K562 (cell line): Measurements from ENCODE around the gene CHST7. TPM values are rescaled to one million over a fixed set of nuclear protein-coding genes. Genes with fewer than 3 reads are reported as not detected.

Experiments
- ATAC-seq: fragments of 200-7000 bp; cut with Tn5 transposase; 3 replicates; pipeline ENCODE4 v1.9.1; 2020; ENCODE audit warnings: moderate library complexity
- BruUV-seq: library from RNA; stranded (reverse); fragments of 400-500 nt; replicated peaks from 2 replicates; lab custom pipeline; 2021; lab: Mats Ljungman, UMichigan
- CTCF ChIA-PET: fragments of 300-600 bp; formaldehyde crosslinking; extraction: SDS; loops from one replicate; lab custom pipeline; 2021; ENCODE audit warnings: low intra/inter-chr PET ratio; lab: Yijun Ruan, JAX
- POLR2A ChIA-PET: fragments of 300-600, 350-650 bp; sonication (Branson Sonifier 250); formaldehyde crosslinking; extraction: SDS; loops from one replicate; lab custom pipeline; 2021; ENCODE audit warnings: antibody characterized with exemption, inconsistent platforms; lab: Yijun Ruan, JAX
- DNase-seq, 4 experiments: peaks; one replicate each; pipeline versions ENCODE4 v3.0.0 to v3.0.0-alpha.2; 2011 to 2018; ENCODE audit warnings: low spot score in 3 of 4, mixed read lengths in 3 of 4; ENCODE audit errors: extremely low read depth in 1 of 4
- FAIRE-seq: peaks from 2 replicates; lab custom pipeline; 2011; peaks lifted over from hg19 to GRCh38; lab: Jason Lieb, UNC
- H2AFZ ChIP-seq: 2 replicates; pipeline ENCODE4 v1.6.0; 2011; ENCODE audit warnings: low read depth, low read length, control low read depth, inconsistent platforms
- H3K27ac ChIP-seq: fragments of 200-600 bp; 3 replicates; pipeline ENCODE4 v1.8.0; 2011; ENCODE audit warnings: low read depth, mild to moderate bottlenecking, control low read depth, inconsistent platforms, low read length, moderate library complexity, mixed read lengths; ENCODE audit errors: extremely low read depth
- H3K27me3 ChIP-seq, 2 experiments: fragments of 300-600 bp in 1 of 2; 2 replicates in 1 of 2; 3 replicates in 1 of 2; pipeline versions ENCODE4 v1.6.0 to v1.8.0; 2011; ENCODE audit warnings: inconsistent platforms in 2 of 2, low read length in 2 of 2, mild to moderate bottlenecking in 1 of 2, mixed read lengths in 1 of 2, moderate library complexity in 1 of 2; ENCODE audit not compliant: control insufficient read depth in 2 of 2, insufficient read depth in 2 of 2
- H3K36me3 ChIP-seq: fragments of 300-600 bp; 3 replicates; pipeline ENCODE4 v1.8.0; 2011; ENCODE audit warnings: mild to moderate bottlenecking, low read length, inconsistent platforms; ENCODE audit not compliant: control insufficient read depth, insufficient read depth
- H3K4me1 ChIP-seq, 2 experiments: fragments of 200-600 bp in 1 of 2; replicated peaks in 1 of 2; 2 replicates in 1 of 2; 3 replicates in 1 of 2; pipeline versions ENCODE4 v1.5.1 to v1.8.0; 2011; ENCODE audit warnings: inconsistent platforms in 2 of 2, low read length in 2 of 2, mild to moderate bottlenecking in 1 of 2, mixed read lengths in 1 of 2, moderate library complexity in 1 of 2; ENCODE audit not compliant: control insufficient read depth in 2 of 2, insufficient read depth in 2 of 2
- H3K4me2 ChIP-seq: 2 replicates; pipeline ENCODE4 v1.6.1; 2011; ENCODE audit warnings: low read length, control low read depth, inconsistent platforms, mixed read lengths; ENCODE audit not compliant: insufficient read depth
- H3K4me3 ChIP-seq: fragments of 200-600 bp; sonication (generic), shearing (Covaris generic); 2 replicates; pipeline ENCODE4 v1.5.1; 2016; ENCODE audit warnings: control low read depth, inconsistent platforms
- H3K79me2 ChIP-seq: fragments of 200-600 bp; 3 replicates; pipeline ENCODE4 v1.8.0; 2011; ENCODE audit warnings: low read length, inconsistent platforms; ENCODE audit not compliant: control insufficient read depth, insufficient read depth
- H3K9ac ChIP-seq, 2 experiments: 2 replicates each; pipeline versions ENCODE4 v1.6.0 to v1.6.1; 2011; ENCODE audit warnings: low read depth in 2 of 2, low read length in 2 of 2, control low read depth in 1 of 2, inconsistent platforms in 1 of 2, mild to moderate bottlenecking in 1 of 2, mixed read lengths in 1 of 2; ENCODE audit not compliant: insufficient read depth in 1 of 2
- H3K9me1 ChIP-seq: one replicate; pipeline ENCODE4 v1.6.0; 2011; ENCODE audit warnings: inconsistent platforms, mild to moderate bottlenecking, low read length, moderate library complexity; ENCODE audit not compliant: control insufficient read depth, insufficient read depth
- H3K9me3 ChIP-seq: replicated peaks from 2 replicates; pipeline ENCODE4 v1.5.1; 2011; ENCODE audit warnings: low read depth, low read length, inconsistent platforms; ENCODE audit not compliant: control insufficient read depth, insufficient read depth
- H4K20me1 ChIP-seq: replicated peaks from 2 replicates; pipeline ENCODE4 v1.6.1; 2011; ENCODE audit warnings: low read length, inconsistent platforms, mixed read lengths; ENCODE audit not compliant: control insufficient read depth, insufficient read depth
- GABPB1 ChIP-seq: sonication (generic); formaldehyde crosslinking; IDR thresholded peaks from 2 replicates; pipeline ENCODE4 v1.8.0; 2022; ENCODE audit warnings: mild to moderate bottlenecking, missing genetic modification reagents
- MAFG ChIP-seq: fragments of 450-650 bp; conservative IDR thresholded peaks from 2 replicates; pipeline ENCODE4 v1.6.1; 2016; ENCODE audit warnings: missing genetic modification characterization, missing compliant biosample characterization
- MBD1 ChIP-seq: fragments of 250-450 bp; sonication (Bioruptor Pico); IDR thresholded peaks from 2 replicates; pipeline ENCODE4 v1.8.0; 2022; ENCODE audit warnings: inconsistent platforms
- MEF2A ChIP-seq: IDR thresholded peaks from 2 replicates; pipeline ENCODE4 v1.6.1; 2011; ENCODE audit warnings: low read depth, mild to moderate bottlenecking, low read length, moderate library complexity; ENCODE audit not compliant: control insufficient read depth
- MEF2D ChIP-seq: conservative IDR thresholded peaks from 2 replicates; pipeline ENCODE4 v1.6.1; 2016; ENCODE audit warnings: low read depth, missing genetic modification characterization, missing compliant biosample characterization
- NRF1 ChIP-seq, 2 experiments: fragments of 450-650 bp; IDR thresholded peaks in 1 of 2; conservative IDR thresholded peaks in 1 of 2; 2 replicates each; pipeline ENCODE4 v1.6.1; 2014; ENCODE audit warnings: mild to moderate bottlenecking in 2 of 2
- RUNX1 ChIP-seq: sonication (generic); IDR thresholded peaks from 2 replicates; pipeline ENCODE4 v1.6.1; 2016; ENCODE audit warnings: antibody characterized with exemption, low read depth
- ZNF124 ChIP-seq: sonication (generic); formaldehyde crosslinking; IDR thresholded peaks from 2 replicates; pipeline ENCODE4 v1.8.1; 2022; ENCODE audit warnings: missing genetic modification reagents
- ZNF584 ChIP-seq: fragments of 200-800 bp; sonication (Bioruptor generic); IDR thresholded peaks from 2 replicates; pipeline ENCODE4 v1.6.1; 2016; ENCODE audit warnings: low read depth, mild to moderate bottlenecking, missing genetic modification characterization, missing compliant biosample characterization
- WGBS: fragments of 100-300 bp; shearing (Covaris generic); methylation state at CpG from one replicate; pipeline ENCODE4 v1.1.6; 2016; ENCODE audit warnings: low coverage, mixed read lengths; ENCODE audit not compliant: insufficient coverage; ENCODE audit errors: missing lambda C conversion rate; 5-methylcytosine and 5-hydroxymethylcytosine counted together
- in situ Hi-C: fragments of 300-500 bp; cut with MboI; formaldehyde crosslinking; loops from 4 replicates; pipeline ENCODE4 v1.15.0; 2018; ENCODE audit warnings: inconsistent platforms, mixed read lengths
- intact Hi-C: fragments of 100-400 bp; cut with micrococcal nuclease; formaldehyde crosslinking; loops from 2 replicates; pipeline ENCODE4 v1.14.2; 2022
- polyA plus RNA-seq, 8 experiments: library from polyadenylated mRNA; depleted of rRNA in 4 of 8; stranded (reverse) in 5 of 8; unstranded in 3 of 8; fragments of >200 nt; fragmentation: Nextera tagmentation in 2 of 8; fragmentation: Illumina TruSeq in 1 of 8; extraction: Ambion mirVana in 2 of 8; extraction: Trizol in 1 of 8; gene quantifications; 2 replicates each; pipeline versions ENCODE4 v1.2.1 to v1.2.3, GENCODE V29; 2011 to 2014; ENCODE audit warnings: inconsistent platforms in 1 of 8, missing spikeins in 1 of 8
- total RNA-seq, 7 experiments: library from RNA; depleted of rRNA in 6 of 7; stranded (reverse); fragments of >200 nt in 6 of 7; fragmentation: Illumina TruSeq in 2 of 7; extraction: Trizol in 2 of 7; gene quantifications; 2 replicates each; pipeline versions ENCODE4 v1.2.1 to v1.2.3, GENCODE V29; 2011 to 2021; ENCODE audit warnings: low replicate concordance in 1 of 7
- TF ChIP-seq, protein P1 (sequence below), 3 experiments: fragments of 200-800 bp in 1 of 3; sonication (Bioruptor generic) in 1 of 3; sonication (generic) in 1 of 3; formaldehyde crosslinking in 1 of 3; IDR thresholded peaks; 2 replicates each; pipeline versions ENCODE4 v1.6.1 to v1.8.0; 2016 to 2022; ENCODE audit warnings: mild to moderate bottlenecking in 2 of 3, missing compliant biosample characterization in 2 of 3, missing genetic modification characterization in 2 of 3, missing genetic modification reagents in 1 of 3

CHST7 gene
- total and polyA plus RNA-seq, 9 of the 15 experiments (the other 6 are each of a cell fraction or from before 2014, with no cell fraction given), result 0.04 to 0.41 (median 0.09) TPM; not detected in 2

DNA sequence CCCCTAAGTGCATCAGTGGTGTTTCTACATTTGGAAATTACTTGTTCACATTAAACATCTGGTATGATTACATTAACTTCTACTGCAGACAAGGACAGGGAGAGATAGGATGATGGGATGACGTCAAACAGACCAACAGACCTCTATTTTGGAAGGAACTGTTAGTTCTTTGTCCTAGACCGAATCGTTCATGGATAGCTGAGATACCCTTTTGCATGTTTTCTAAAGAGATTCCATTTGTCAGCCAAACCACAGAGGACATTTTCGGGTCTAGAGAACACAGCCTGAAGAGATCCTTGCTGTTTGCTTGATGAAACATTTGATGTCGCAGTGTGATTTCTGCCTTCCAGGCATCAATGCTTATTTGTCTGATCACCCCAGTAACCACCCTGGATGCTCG is 27.7 kb downstream of the CHST7 start:
- no peak for ATAC-seq
- Histone ChIP-seq H3K9me1 (no peaks in the 10 kb centered on the region), H2AFZ (no peak overlapping the region), H3K27ac (no peak overlapping the region), H3K9me3 (no peaks in the 10 kb centered on the region), H3K4me1 (no peaks in the 10 kb centered on the region), H3K4me2 (no peak overlapping the region), H3K27me3 (peaks cover under 1 to 3% of the 10 kb centered on the region in 2 experiments; a peak in 1 of 5 replicates), H3K4me3 (no peak overlapping the region), H3K36me3 (no peaks in the 10 kb centered on the region), H3K9ac (no peak overlapping the region), H3K79me2 (no peaks in the 10 kb centered on the region), H4K20me1 (0 out of 2 replicates have a peak, but pooled peaks cover 3% of the 10 kb centered on the region)
- no peak for DNase-seq
- intact Hi-C loops, result no loop called here
- ChIA-PET CTCF (no interaction called here), POLR2A (no interaction called here)
- BruUV-seq, result no TSS peak
- in situ Hi-C loops, result no loop called here
- no peak for FAIRE-seq
- 0% methylated on average over 5 of the region's 6 CpGs for WGBS
- TF ChIP-seq MBD1 (CRISPR knock-in tag) (no peak), MEF2A (no peak), MAFG (tag) (no peak), NRF1 (conservative IDR thresholded peaks at IDR 0.05 in 1 of 2, IDR thresholded peaks at IDR 0.05 in 1 of 2) (no peak), MEF2D (no peak), ZNF124 (CRISPR knock-in tag) (no peak), GABPB1 (CRISPR knock-in tag) (no peak), ZNF584 (no peak), RUNX1 (no peak)
- TF ChIP-seq, protein P1, sequence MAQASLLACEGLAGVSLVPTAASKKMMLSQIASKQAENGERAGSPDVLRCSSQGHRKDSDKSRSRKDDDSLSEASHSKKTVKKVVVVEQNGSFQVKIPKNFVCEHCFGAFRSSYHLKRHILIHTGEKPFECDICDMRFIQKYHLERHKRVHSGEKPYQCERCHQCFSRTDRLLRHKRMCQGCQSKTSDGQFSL (CRISPR knock-in tag; IDR thresholded peaks at IDR 0.05), result no peak
- TF ChIP-seq, protein P1 (tag; IDR thresholded peaks at IDR 0.05), result no peak
